IPS-NIHi7 (cell line): ENCODE data around the gene USP22.

ENCODE experiments used
- DNase-seq: peaks from one replicate; pipeline ENCODE4 v3.0.0; 2012; ENCODE audit warnings: mixed read lengths; ENCODE audit errors: extremely low spot score

USP22 gene

GRCh38 chr17:21001111-21001812 lies 41.5 kb downstream of the USP22 start:
- DNase-seq: no peak

GRCh38 chr17:20999841-21000532 lies 42.8 kb downstream of the USP22 start:
- DNase-seq: no peak

GRCh38 chr17:20999044-20999573 lies 43.7 kb downstream of the USP22 start:
- no peak for DNase-seq

GRCh38 chr17:20998571-20999043 lies 44.2 kb downstream of the USP22 start:
- no peak for DNase-seq

GRCh38 chr17:20997711-20998570 lies 44.9 kb downstream of the USP22 start:
- peak; percentile 48 for DNase-seq

GRCh38 chr17:20996724-20997615 lies 45.8 kb downstream of the USP22 start:
- DNase-seq: no peak

- DNase-seq: no peak
Measured at GRCh38 chr17:20995873-20996723, 46.7 kb downstream of the USP22 start.

- no peak for DNase-seq
Measured at GRCh38 chr17:20995164-20995872, 47.5 kb downstream of the USP22 start.

- DNase-seq: no peak
Measured at GRCh38 chr17:20994779-20995149, 48.0 kb downstream of the USP22 start.

- DNase-seq: no peak
Measured at GRCh38 chr17:20993863-20994778, 48.7 kb downstream of the USP22 start.

GRCh38 chr17:20992987-20993862 lies 49.6 kb downstream of the USP22 start:
- peak; percentile 96 for DNase-seq

- DNase-seq: no peak
Measured at GRCh38 chr17:20992416-20992815, 50.4 kb downstream of the USP22 start.

- no peak for DNase-seq
Measured at GRCh38 chr17:20991276-20992037, 51.4 kb downstream of the USP22 start.

GRCh38 chr17:20989991-20990855 lies 52.6 kb downstream of the USP22 start:
- DNase-seq: no peak

GRCh38 chr17:20989481-20989880 lies 53.3 kb downstream of the USP22 start:
- no peak for DNase-seq

GRCh38 chr17:20988896-20989295 lies 53.9 kb downstream of the USP22 start:
- DNase-seq: no peak
